ENCODE data around the gene CAPNS2.
"Not testable (repeated sequence)": the region's sequence is repeated elsewhere in the genome, so short reads cannot be mapped to it uniquely, and the experiment has no call there.

Gene CAPNS2

GRCh38 chr16:55597928-55598327 lies 31.4 kb downstream of the CAPNS2 start:
- TF ChIP-seq CTCF (conservative IDR thresholded peaks at IDR 0.05; ENCODE audit: low read depth, low read length): no peak

GRCh38 chr16:55605754-55606336 lies 39.4 kb downstream of the CAPNS2 start:
- H3K4me3 ChIP-seq (ENCODE audit: low read depth, low read length): no peak overlapping the region
- DNase-seq (ENCODE audit: low read depth): no peak
- TF ChIP-seq CTCF (conservative IDR thresholded peaks at IDR 0.05; ENCODE audit: low read depth, low read length): no peak

More at GRCh38 chr16:55597928-55598327, 31.4 kb downstream of the CAPNS2 start:
- no peak overlapping the region for H3K4me3 ChIP-seq (ENCODE audit: low read depth, low read length)
- no peak for DNase-seq (ENCODE audit: low read depth)

- no peak for TF ChIP-seq CTCF (conservative IDR thresholded peaks at IDR 0.05; ENCODE audit: low read depth, low read length)
Measured at GRCh38 chr16:55613613-55614335, 47.3 kb downstream of the CAPNS2 start.

GRCh38 chr16:55615071-55615470 lies 48.6 kb downstream of the CAPNS2 start:
- TF ChIP-seq CTCF (conservative IDR thresholded peaks at IDR 0.05; ENCODE audit: low read depth, low read length): no peak
- H3K4me3 ChIP-seq (ENCODE audit: low read depth, low read length): no peak overlapping the region
- DNase-seq (ENCODE audit: low read depth): no peak

More at GRCh38 chr16:55613613-55614335, 47.3 kb downstream of the CAPNS2 start:
- no peak overlapping the region for H3K4me3 ChIP-seq (ENCODE audit: low read depth, low read length)
- DNase-seq (ENCODE audit: low read depth): no peak

GRCh38 chr16:55615670-55616069 lies 49.2 kb downstream of the CAPNS2 start:
- not testable (repeated sequence) for DNase-seq (ENCODE audit: low read depth); H3K4me3 ChIP-seq (ENCODE audit: low read depth, low read length)
